AG08395 (cell line): ENCODE measurements around the gene KCTD11.

Experiments used
- DNase-seq: peaks from one replicate; pipeline ENCODE4 v3.0.0; 2012; ENCODE audit warnings: mixed read lengths, low spot score

Gene KCTD11

DNA sequence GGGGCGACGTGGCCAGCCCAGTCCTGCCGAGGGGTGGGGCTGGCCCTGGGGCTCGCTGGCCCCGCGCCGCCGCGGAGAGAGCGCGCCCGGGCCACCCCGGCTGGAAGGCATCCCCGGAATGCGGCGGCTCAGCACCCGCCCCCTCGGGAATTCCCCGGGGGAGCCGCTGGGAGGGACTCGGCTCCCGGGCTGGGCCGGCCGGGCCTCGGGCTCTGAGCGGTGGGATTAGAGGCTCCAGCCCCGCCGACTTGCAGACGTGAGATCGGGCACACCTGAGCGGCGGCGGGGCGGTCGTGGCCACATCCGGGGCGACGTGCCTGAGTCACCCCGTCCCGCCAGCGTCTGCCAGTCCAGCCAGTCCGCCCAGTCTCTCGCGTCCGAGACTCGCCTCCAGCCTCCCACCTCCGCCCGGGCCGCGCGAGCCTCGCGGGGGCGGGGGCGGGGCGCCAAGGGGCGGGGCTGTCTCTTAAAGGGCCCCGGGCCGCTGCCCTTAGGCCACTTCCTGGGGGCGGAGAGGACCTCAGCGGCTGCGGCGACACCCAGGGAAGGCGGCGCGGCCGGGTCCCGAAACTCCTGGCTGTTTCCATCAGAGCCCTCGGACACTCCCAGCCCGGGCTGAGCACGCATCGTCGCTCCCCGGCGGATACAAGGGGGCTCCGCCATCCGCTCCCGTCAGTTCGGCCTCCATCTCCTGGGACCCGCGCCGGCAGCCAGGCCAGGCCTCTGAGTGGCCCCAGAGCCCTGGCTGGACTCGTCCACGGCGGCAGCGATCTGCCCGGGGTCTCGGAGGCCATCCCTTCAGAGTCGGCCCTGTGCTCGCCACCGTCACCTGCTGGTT lies at the start of gene KCTD11:
Gene KCTD11, plus strand, starts transcription at position 498 of the 838 bp plus-strand sequence.
- DNase-seq = peak; percentile 96

- no peak for DNase-seq
These were observed 47.8 kb upstream of the KCTD11 start for GRCh38 chr17:7304179-7304578.

GRCh38 chr17:7306911-7307685 lies 44.9 kb upstream of the KCTD11 start, which contains the start of gene EIF5A:
Gene EIF5A, plus strand, starts transcription at chr17:7307628. Its CDS starts 2,008 bp downstream, at chr17:7309636.
- peak; percentile 100 for DNase-seq

DNA sequence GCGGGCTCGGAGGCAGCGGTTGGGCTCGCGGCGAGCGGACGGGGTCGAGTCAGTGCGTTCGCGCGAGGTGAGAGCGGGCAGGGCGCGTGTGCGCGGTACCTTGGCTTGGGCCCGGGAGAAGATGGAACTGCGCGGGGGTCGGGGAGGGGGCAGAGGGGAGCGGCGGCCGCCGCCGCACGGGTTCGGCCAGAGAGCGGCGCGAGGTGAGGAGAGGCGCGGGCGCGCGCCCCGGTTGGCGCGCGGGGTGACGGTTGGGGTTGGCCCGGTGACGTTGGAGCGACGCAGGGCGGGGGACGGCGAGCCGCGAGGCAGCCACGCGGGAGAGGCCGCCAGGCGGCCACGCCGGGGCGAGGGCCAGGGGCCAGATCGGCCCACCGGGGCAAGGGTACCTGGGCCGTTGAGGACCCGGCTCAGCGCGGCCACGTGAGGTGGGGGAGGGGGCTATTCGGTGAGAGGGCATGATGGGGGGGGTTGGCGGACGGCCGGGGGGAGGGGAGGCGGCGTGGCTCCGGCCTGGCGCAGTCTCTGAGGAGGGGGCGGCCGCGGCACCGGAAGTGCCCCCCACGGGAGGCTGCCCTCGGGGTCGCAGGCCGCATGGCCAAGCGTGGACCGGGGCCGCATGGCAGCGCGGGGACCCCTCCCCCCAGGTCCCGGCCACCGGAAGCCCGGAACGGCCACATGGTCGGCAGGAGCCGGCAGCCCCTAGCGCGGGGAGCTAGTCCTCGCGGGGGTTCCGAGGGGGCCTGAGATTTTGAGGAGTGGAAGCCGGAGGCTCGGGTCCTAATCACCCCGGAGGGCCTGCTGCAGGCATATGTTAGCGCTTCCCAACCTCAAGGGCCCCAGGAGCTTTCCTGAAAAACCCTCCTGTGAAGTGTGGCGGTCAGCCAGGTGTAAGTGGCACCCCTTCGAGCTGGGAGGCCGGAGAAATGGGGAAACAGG lies 44.0 kb upstream of the KCTD11 start:
- no peak for DNase-seq

- peak; percentile 82 for DNase-seq
These were observed 43.1 kb upstream of the KCTD11 start for GRCh38 chr17:7308625-7309433.

DNA sequence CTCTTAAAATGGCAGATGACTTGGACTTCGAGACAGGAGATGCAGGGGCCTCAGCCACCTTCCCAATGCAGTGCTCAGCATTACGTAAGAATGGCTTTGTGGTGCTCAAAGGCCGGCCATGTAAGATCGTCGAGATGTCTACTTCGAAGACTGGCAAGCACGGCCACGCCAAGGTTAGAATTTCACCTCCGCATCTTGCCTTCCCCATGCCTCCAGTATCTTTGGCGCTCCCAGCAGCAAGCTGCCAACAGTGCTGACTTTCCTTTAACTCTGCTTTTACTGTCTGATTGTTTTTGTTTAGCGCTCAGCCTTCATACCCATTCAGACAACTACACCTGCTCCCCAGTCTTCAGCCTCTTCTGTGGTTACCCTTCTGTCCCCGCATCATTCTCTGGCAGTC lies 42.3 kb upstream of the KCTD11 start:
- no peak for DNase-seq

DNA sequence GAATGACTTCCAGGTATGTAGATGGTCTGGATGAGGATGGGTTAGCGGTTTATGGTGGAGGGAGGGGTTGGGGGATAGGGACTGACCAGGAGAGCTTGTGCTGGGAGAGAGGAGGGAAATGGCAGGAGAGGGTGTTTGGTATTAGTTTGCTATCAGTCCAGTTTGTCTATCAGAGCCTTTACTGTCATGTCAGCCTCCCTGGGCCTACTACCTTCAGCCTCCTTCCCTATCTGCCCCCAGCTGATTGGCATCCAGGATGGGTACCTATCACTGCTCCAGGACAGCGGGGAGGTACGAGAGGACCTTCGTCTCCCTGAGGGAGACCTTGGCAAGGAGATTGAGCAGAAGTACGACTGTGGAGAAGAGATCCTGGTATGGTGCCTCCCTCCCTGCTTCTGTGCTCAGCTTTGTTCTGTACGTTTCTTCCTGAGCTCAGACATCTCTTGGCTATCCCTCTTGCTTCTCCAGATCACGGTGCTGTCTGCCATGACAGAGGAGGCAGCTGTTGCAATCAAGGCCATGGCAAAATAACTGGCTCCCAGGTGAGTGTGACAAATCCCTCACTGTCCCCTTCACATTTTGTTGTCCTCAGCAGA lies 40.8 kb upstream of the KCTD11 start:
- DNase-seq = no peak

DNA sequence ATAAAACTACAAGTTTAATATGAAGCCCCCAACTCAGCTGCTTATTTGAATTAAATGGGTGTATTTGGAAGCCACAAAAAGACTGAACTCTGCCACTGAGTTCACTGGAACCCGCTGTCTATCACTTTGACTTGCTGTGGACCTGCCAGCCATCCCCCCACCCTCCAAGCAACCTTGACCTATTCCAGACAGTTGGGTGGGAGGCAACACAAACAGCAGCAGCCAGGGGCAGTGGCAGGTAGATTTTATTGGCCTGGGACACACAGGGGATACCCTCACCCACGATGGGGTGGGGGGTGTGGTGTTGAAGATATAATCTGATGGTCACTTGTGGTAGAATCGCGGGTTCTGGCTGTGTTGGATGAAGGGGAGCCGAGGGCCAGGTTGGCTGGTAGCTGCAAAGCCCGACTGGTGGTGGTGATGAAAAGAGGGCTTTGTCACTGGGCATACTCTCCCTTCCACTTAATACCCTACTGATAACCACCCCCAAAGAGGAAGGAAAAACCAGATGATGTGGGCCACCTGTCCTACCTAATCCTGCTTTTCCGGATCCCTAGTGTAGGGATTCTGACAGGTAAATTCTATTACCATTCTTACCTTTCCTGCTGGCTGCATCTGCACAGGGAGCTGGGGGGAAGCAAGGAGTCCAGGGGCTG lies 39.4 kb upstream of the KCTD11 start:
- no peak for DNase-seq

GRCh38 chr17:7313088-7313889 lies 38.7 kb upstream of the KCTD11 start:
- no peak for DNase-seq

GRCh38 chr17:7313890-7314718 lies 37.9 kb upstream of the KCTD11 start:
- no peak for DNase-seq

DNA sequence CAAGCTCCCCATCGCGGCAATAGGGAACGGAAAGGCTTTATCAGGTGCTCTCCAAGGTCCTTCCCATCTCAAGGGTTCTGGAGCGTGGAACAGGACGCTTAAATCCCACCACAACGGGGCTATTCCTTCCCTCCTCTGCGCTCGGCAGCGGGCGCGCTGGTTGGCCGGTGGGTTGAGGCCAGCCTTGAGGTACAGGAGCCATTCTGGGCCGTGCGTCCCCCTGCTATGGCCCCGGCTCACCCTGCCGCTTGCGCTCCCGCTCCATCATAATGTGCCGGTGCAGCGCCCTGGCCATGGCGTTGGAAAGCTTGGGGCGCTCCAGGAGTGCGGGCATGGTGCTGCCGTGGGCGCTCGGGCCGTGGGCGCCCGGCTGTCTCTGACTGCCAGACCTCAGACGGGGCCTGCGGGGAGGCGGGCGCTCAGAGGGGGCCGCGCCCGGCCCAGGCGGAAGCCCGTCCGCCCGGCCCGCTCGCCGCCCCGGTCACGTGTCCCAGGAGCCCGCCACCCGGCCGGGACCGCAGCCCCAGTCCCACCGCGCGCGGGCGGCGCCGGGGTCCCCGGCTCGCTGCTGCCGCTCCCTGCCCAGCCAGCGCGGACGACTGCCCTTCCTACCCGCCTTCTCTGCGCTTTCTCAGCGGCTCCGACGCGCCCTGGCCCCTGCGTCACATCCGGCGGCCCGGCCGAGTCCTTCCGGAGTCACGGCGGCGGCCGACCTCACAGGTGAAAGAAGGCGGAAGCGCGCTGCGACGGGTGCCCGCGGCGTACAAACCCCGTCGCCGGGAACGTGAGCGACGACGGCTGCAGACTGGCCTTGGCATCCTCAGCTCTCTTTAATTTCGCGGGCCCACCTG lies 37.0 kb upstream of the KCTD11 start, which contains the start of gene GPS2:
Gene GPS2, minus strand, starts transcription at position 642 of the 851 bp plus-strand sequence. Its CDS starts 308 bp downstream, at position 334.
- DNase-seq = peak; percentile 87

DNA sequence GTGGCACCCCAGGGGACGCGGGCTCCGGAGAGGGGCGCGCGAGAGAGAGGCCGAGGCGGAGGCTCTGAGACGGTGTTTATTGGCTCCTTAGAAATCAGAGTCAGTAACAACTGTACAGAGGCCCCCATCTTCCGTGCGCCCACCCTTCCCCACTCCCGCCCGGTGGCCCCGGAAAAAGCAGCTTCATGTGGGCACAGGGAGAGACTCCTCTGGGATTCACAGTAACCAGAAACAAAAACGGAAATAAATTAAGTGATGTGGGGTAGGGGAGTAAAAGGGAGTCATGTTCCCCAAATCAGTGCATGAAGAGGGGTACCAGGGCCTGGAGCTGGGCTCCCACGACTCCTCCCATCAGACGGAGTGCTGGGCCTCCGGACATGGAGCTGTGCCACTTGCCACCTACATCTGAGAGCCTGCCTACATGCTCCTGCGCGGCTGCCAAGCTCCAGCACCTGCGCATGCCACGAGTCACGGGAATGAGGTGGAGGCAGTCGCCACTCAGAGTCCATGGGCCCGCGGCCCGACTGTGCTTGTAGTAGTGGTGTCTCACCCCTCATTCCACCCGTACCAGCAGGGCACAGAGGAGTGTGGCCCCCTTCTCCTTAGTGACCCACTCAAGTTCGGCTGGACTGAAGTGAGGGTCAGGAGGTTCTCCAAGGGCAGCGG lies 36.3 kb upstream of the KCTD11 start:
- DNase-seq = no peak

GRCh38 chr17:7317161-7317803 lies 34.7 kb upstream of the KCTD11 start:
- no peak for DNase-seq

- DNase-seq = no peak
These were observed 33.7 kb upstream of the KCTD11 start for GRCh38 chr17:7318121-7318860.

DNA sequence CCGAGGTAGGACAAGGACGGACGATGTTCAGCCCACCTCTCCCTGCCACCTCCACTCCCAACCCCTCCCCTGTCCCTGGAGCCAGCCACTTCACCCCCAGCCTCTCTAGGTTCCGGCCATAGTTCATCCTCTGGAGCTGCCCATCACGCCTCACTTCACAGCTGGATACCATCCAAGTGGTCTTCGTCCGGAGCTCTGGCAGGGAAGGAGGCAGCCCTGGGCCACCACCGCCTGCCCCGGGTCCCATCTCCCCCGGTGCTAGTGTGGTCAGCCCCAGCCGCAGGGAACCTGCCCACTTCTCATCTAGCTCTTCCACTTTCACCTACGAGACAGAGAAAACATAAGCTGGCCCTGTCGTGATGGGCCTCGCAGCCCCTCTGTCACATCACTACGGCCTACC lies 30.5 kb upstream of the KCTD11 start:
- DNase-seq = no peak
